GM23338 (cell line): Measurements from ENCODE around the gene FBXW2.

Experiments
- EZH2 ChIP-seq: fragments of 200-600 bp; sonication (generic); IDR thresholded peaks from one replicate; pipeline ENCODE4 v1.8.0; 2017; ENCODE audit warnings: antibody characterized with exemption, mild to moderate bottlenecking, low read depth; ENCODE audit not compliant: unreplicated experiment
- TF ChIP-seq, protein P1 (sequence below), 2 experiments: fragments of 200-600 bp in 1 of 2; sonication (generic) in 1 of 2; conservative IDR thresholded peaks; 2 replicates each; pipeline versions ENCODE4 v1.5.1 to v1.6.1; 2016 to 2017; ENCODE audit warnings: antibody characterized with exemption in 2 of 2, low read depth in 2 of 2, mild to moderate bottlenecking in 2 of 2, moderate library complexity in 1 of 2

DNA sequence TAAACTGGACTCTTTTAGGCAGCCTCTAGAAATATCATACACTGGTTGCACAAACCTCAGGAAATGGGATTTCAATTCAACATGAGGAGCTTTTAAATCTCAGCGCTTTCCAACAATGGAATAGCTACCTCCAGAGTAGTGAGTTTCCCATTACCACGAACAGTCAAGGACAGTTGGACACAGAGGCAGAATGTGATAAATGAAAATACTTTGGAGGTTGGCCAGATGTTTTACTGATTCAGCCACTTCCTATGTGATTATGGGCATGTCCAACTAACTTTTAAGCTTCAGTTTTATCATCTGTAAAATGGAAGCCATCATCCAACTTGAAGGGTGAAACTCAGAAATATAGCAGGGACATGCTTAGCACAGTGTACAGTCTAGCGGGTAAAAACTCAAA is 2.1 kb downstream of the FBXW2 start:
- TF ChIP-seq, protein P1, sequence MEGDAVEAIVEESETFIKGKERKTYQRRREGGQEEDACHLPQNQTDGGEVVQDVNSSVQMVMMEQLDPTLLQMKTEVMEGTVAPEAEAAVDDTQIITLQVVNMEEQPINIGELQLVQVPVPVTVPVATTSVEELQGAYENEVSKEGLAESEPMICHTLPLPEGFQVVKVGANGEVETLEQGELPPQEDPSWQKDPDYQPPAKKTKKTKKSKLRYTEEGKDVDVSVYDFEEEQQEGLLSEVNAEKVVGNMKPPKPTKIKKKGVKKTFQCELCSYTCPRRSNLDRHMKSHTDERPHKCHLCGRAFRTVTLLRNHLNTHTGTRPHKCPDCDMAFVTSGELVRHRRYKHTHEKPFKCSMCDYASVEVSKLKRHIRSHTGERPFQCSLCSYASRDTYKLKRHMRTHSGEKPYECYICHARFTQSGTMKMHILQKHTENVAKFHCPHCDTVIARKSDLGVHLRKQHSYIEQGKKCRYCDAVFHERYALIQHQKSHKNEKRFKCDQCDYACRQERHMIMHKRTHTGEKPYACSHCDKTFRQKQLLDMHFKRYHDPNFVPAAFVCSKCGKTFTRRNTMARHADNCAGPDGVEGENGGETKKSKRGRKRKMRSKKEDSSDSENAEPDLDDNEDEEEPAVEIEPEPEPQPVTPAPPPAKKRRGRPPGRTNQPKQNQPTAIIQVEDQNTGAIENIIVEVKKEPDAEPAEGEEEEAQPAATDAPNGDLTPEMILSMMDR (conservative IDR thresholded peaks at IDR 0.05; ENCODE audit: low read depth in 2 of 2) = no peak
- TF ChIP-seq EZH2 = no peak
